Mucosa of descending colon (tissue), 3 donors: ENCODE data around the gene EPHB3. TPM values are rescaled to one million over a fixed set of nuclear protein-coding genes. Genes with fewer than 3 reads are reported as not detected.

Source experiments
- ATAC-seq: fragments of 200-7000 bp; cut with Tn5 transposase; one replicate; pipeline ENCODE4 v1.9.1; 2020; ENCODE audit warnings: mild to moderate bottlenecking, moderate library complexity
- DNase-seq, 3 donors: peaks; one replicate each; pipeline ENCODE4 v3.0.0-alpha.2; 2020
- H3K36me3 ChIP-seq: fragments of 200-600 bp; one replicate; pipeline ENCODE4 v1.8.0; 2021; ENCODE audit warnings: low read depth, mild to moderate bottlenecking
- H3K4me1 ChIP-seq: fragments of 200-600 bp; one replicate; pipeline ENCODE4 v1.8.0; 2021; ENCODE audit warnings: low read depth, mild to moderate bottlenecking
- H3K4me3 ChIP-seq: fragments of 200-600 bp; one replicate; pipeline ENCODE4 v1.8.0; 2021; ENCODE audit warnings: mild to moderate bottlenecking
- H3K9me3 ChIP-seq: fragments of 200-600 bp; one replicate; pipeline ENCODE4 v1.8.0; 2021; ENCODE audit warnings: mild to moderate bottlenecking
- intact Hi-C, 2 donors: fragments of 100-400 bp; cut with DNase I in 1 of 2; cut with micrococcal nuclease in 1 of 2; formaldehyde crosslinking; loops; one replicate each; pipeline versions ENCODE4 v1.11.0 to v1.11.1; 2022; cut with DNase I, micrococcal nuclease
- total RNA-seq, 3 donors: library from RNA; stranded (reverse); fragmentation: NEBNext Ultra II Directional in 2 of 3; extraction: Animal tissue kit (Norgen Biotek cat#: 25700) in 2 of 3; gene quantifications; one replicate each; pipeline versions ENCODE4 v1.2.1 to v1.2.4, GENCODE V29; 2021 to 2023
- TF ChIP-seq, protein P1 (sequence below): fragments of 200-600 bp; IDR thresholded peaks from one replicate; pipeline ENCODE4 v1.8.0; 2022; ENCODE audit warnings: antibody characterized with exemption, mild to moderate bottlenecking
- donor health status: DM: no; HTN: no; CAD: no; lungs with moderate emphysema.
- donor health status: DM: no; HTN: no; CAD: no.
- donor health status: DM: no; HTN: yes; CAD: no.

EPHB3 gene
- total RNA-seq, 3 donors from 2014 or later = 14.1 to 57.2 (median 33.6) TPM

DNA sequence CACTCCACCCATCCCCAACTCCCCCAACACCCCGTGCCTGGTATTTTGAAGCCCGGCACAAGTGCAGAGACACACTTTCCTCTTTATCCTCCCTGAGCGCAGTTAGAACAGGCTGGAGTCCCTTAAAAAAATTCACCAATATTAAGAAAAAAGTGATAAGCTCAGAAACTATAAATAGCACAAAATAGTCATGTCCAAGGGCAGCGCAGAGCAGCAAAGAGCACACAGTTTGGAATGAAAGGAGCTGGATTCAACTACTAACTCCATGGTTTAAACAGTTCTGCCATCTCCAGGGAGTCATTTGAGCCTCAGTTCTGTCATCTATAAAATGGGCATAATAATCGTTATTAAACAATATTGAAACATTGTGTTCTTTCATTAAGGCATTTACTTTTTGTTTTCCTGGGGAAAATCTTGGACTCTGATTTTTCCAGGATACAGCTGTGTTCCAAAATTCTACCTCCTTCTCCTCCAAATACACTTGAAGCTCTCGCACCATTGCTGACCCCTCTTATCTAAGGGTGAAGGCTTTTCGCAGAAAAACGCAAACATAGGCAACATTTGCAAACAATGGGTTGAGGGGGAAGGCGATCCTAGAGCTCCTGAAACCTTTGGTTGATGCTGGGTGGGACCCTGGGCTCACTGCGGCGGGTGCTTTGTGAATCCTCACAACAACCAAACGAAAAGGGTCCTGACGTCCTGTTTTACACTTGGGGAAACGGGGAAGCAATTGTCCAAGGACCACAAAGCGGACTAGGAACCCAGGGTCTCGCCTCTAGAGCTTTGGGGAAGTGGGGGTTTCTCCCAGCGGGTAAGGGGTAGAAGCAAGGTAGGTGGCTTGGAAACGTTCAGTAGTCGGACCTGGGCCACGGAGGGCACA lies 41.8 kb downstream of the EPHB3 start:
- Histone ChIP-seq H3K9me3 (no peaks in the 10 kb centered on the region), H3K4me1 (peaks cover 17% of the 10 kb centered on the region), H3K4me3 (no peak overlapping the region), H3K36me3 (no peaks in the 10 kb centered on the region)
- ATAC-seq (no peak), DNase-seq (no peak)
- intact Hi-C loops = no loop called here
- TF ChIP-seq, protein P1, sequence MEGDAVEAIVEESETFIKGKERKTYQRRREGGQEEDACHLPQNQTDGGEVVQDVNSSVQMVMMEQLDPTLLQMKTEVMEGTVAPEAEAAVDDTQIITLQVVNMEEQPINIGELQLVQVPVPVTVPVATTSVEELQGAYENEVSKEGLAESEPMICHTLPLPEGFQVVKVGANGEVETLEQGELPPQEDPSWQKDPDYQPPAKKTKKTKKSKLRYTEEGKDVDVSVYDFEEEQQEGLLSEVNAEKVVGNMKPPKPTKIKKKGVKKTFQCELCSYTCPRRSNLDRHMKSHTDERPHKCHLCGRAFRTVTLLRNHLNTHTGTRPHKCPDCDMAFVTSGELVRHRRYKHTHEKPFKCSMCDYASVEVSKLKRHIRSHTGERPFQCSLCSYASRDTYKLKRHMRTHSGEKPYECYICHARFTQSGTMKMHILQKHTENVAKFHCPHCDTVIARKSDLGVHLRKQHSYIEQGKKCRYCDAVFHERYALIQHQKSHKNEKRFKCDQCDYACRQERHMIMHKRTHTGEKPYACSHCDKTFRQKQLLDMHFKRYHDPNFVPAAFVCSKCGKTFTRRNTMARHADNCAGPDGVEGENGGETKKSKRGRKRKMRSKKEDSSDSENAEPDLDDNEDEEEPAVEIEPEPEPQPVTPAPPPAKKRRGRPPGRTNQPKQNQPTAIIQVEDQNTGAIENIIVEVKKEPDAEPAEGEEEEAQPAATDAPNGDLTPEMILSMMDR = no peak

DNA sequence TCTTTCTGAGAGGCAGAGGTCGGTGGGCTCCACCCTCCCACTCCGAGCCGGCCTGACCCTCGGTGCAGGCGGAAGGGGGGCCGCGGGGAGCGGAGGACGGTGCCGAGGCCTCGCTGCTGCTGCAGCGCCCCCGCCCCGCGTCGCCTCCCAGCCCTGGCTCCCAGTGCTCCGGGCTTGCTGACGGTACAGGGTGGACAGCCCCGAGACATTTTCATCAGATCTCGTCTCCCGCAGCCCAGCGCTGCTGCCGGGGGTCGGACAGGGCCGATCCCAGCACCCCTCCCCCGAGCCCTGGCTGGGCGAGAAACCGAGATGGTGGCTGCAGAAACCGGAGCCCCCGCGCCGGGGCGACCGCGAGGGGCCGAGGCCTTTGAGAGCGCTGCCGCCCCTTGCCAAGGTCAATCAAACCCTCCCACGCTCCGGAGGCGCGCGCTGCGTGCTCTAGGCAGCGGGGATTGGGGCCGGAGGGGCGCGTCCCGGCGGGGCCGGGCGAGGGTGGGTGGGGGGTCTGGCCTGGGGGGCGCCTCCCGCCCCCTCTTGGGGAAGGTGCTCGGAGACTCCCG lies 42.5 kb downstream of the EPHB3 start:
- DNase-seq = peak in 2 of 3 donors; percentile 55 to 61
- TF ChIP-seq, protein P1 = no peak

DNA sequence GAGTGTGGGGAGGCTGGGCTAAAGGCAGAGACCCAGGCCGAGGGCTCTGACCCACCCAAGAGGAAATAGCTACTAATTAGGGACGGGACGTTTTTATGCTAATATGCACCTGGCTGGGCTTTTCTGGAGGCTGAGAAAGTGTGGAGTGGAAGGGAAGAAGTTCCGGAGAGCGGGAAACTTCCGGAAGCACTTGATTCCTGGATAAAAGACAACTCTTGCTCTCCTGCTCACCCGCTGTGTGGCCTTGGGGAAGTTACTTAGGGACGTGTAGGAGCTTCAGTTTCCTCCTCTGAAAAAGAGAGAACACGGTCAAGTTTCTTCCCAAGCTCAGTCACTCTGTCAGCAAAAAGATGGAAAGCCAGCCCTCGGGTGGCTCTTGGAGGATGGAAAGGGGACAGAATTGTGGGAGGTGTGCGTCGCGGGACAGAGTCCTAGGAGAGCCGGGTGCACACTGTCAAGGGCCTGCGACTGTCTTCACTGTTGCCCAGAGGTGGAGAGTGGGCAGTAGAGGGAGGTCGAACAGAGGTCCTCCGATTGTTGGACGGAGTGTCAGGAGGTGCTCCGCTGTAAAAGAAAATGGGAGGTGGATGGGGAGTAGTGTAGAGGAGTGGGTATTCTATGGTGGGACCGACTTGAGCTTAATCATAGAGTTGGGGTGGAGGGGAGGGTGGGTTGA lies 43.2 kb downstream of the EPHB3 start:
- intact Hi-C loops = no loop called here
- H3K4me3 ChIP-seq = peak overlapping the region; percentile 9
- peak; percentile 81 for ATAC-seq
- peak in 1 of 3 donors; percentile 47 for DNase-seq
- H3K4me1 ChIP-seq = peaks cover 17% of the 10 kb centered on the region
- TF ChIP-seq, protein P1 = no peak
- no peaks in the 10 kb centered on the region for H3K36me3 ChIP-seq
- no peaks in the 10 kb centered on the region for H3K9me3 ChIP-seq

More for the DNA sequence above, 42.5 kb downstream of the EPHB3 start:
- no peaks in the 10 kb centered on the region for H3K9me3 ChIP-seq
- ATAC-seq = peak; percentile 55
- peaks cover 17% of the 10 kb centered on the region for H3K4me1 ChIP-seq
- peak overlapping the region; percentile 9 for H3K4me3 ChIP-seq
- no peaks in the 10 kb centered on the region for H3K36me3 ChIP-seq
- intact Hi-C loops = no loop called here

DNA sequence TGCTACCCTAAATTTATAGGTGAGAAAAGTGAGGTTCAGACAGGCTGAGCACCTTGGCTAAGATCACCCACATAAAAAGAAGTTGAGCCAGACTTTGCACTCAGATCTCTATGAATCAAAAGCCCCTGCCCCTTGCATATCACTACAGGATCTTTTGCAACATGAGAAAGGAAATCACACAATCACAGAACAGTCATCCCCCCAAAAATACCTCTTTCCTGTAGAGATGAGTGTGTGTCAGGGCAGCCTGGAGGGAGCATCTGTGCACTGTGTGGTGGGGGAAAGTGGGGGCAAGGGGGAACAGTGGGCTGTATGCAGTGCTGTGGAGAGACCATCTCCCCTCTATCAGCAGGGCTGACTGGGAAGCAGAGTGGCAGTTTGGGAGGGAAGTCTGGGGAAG lies 46.6 kb downstream of the EPHB3 start:
- intact Hi-C loops = no loop called here
- DNase-seq (no peak), ATAC-seq (no peak)
- TF ChIP-seq, protein P1 = no peak
- Histone ChIP-seq H3K36me3 (no peaks in the 10 kb centered on the region), H3K4me3 (no peak overlapping the region), H3K9me3 (no peaks in the 10 kb centered on the region), H3K4me1 (peaks cover 6% of the 10 kb centered on the region)

DNA sequence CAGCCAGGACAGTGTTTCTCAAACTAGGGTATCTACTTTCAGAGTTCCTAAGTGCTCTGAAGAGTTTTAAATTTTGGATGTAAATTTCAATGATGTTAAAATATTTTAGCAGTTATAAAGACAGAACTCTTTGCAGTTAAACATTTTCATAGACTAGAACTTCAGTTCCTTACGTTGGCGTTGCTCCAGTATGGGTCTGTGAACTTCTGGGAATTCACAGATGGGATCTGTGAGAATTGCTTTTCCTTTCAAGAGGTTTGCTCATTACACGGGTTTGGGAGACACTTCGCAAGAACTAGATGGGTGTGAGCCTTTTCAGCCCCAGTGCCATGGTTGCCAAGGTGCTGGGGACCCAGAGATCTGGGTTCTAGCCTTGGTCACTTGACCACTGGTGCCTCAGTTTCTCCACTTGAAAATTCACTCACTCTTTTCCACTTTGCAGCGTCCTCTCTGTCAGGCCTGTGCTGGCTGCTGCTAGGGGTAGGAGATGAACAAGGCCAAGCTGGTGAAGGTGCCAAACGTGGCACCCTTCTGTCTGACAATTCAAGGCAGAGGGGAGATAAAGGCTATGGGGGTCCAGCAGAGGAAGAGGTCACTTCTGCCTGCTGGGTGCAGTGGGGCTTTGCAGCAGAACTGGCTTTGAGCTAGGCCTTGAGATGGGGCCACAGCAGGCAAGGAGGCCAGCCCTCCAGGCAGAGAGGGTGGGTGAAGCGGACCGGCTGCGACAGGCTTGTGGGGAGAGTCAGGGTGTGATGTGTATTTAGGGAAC lies 48.1 kb downstream of the EPHB3 start:
- no peak for DNase-seq
- ATAC-seq = no peak
- intact Hi-C loops = no loop called here

More for the DNA sequence above, 48.1 kb downstream of the EPHB3 start:
- TF ChIP-seq, protein P1 = no peak
- H3K4me1 ChIP-seq = peaks cover 2% of the 10 kb centered on the region
- H3K4me3 ChIP-seq = no peak overlapping the region
- H3K36me3 ChIP-seq = no peaks in the 10 kb centered on the region
- no peaks in the 10 kb centered on the region for H3K9me3 ChIP-seq
